Stromal cell of bone marrow (primary cell): Measurements from ENCODE around the gene CTAGE8.
"Not testable (repeated sequence)": the region's sequence is repeated elsewhere in the genome, so short reads cannot be mapped to it uniquely, and the experiment has no call there.

ENCODE experiments used
- DNase-seq: peaks from one replicate; pipeline ENCODE4 v3.0.0-alpha.2; 2012; ENCODE audit warnings: low read depth

CTAGE8 gene

DNA sequence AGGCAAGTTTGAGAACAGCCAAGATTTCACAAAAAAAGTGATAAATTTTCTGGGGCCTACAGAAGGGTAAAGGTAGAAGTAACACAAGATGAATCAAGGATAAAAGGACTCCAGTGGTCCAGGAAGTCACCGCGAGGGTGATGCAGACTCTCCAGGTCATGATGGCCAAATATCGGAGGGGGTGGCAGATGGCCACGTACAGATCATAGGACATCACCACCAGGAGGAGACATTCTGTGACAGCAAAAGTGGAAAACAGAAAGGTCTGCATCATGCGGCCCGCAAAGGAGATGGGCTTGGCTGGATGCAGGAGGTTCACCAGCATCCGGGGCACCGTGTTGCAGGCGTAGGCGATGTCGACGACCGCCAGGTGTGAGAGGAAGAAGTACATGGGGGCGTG, 10.0 kb downstream of the CTAGE8 start:
- not testable (repeated sequence) for DNase-seq

DNA sequence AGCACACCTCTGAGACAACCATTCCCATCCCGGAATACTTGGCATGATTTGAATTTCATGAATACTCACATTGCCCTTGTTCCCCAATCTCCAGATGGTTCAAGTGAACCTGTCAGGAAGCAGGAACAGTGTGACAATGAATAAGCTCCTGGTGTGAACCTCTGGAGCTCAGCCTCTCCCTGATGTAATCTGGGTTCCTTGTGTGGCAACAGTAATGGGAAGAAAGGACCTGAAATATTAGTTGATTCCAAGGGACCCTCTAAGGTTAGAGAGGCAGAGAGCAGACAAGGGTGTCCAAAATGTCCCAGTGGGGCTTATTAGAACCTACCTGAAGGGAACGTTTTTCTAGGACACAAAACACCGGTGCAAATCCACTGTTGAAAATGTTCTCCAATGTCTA, 13.0 kb downstream of the CTAGE8 start:
- peak; percentile 18 for DNase-seq

DNA sequence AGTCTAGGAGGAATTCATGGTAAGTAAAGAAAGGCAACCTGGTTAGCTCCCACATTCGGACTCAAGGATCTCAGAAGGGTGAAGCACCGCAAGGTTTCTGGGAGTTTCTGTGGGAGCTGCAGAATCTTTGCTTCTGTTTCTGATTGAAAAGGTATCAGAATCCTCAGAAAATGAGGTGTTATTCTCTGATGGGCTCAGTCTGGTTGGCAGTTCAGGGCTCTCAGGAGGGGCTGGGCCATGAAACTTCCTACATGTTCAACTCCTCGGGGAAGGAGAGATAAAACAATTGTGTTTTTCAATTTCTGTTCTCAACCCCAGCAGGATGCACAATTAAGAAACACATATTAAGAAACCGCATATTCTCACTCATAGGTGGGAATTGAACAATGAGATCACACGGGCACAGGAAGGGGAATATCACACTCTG, 13.6 kb downstream of the CTAGE8 start:
- no peak for DNase-seq

DNA sequence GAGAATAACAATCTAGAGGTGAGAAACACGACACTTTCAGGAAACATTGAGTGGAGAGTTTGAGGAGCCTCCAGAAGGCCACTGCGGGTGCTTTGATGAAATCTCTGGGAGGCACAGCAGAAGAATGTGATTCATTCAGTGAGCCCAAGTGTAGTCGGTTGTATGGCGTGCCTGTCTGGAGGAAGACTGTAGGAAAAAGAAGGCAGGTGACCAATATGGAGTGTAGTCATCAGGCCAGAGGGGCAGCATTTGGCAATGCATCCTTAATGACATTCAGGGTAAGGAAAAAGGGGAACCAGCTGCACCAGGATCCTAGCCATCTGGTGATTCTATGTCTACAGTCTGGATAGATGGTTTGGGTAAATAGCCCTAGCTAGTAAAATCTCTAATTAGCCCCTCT, 16.8 kb downstream of the CTAGE8 start:
- DNase-seq = not testable (repeated sequence)

DNA sequence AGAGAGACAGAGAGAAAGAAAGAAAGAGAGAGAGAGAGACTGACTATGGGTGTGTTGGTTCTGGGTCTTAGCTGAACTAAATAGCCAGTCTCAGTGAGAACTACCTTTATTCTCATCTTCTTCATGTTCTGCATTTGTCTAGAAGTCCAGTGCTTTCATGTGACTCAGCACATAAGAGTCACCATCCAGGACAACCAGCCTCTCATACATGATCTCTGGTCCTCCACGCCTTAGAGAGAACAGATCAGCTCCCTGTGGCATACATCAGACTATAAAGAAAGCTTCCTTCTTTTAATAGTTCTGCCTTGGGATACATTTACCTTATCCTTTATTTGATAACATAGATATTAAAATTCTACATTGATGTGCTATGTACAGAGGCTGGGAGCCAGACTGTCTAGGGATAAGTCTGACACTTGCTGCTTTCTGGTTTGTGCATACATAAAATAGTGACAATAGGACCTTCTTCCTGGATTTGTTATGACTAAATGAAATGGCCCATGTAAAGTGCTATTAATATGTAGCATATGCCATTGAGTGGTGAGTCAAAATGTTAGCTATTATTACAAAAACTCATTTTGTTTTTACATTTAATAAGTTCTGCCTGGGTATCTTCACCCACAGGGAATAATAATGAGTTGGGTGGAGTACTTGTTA, 21.3 kb downstream of the CTAGE8 start:
- not testable (repeated sequence) for DNase-seq

DNA sequence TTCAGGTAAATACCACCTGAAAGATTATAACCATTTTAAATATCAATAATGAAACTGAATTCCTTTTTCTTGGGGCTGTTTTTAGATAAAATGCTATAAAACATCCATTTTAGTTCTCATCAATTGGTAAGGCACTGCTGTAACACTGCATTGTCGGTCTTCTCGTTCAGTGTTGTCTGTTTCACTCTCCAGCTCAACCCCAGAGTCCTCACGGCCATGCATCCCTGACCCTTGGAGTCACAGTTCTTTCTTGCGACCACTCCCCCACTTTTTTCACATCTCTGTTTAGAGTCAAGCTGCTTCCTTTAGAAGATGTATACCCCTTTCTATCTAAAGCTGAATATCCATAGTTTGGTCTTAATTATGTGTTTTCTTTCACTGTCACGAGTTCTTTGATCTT, 22.1 kb downstream of the CTAGE8 start:
- DNase-seq = not testable (repeated sequence)

DNA sequence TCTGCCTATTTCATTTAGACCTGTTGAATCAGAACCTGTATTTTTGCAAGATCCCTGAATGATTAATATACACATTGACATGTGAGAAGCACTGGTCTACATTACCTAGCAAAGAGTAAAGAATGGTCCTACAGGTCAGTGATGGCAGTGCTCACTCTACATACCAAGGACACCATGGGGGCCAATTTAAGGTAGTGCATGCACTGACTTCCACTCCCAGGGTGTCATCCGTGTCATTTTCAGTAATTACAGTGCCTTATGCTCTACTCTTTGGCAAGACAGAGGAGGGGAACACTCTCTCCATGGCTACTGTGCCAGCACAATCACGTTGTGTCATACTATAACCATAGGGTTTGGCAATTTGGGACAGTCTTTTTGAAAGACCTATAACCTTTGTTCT, 23.7 kb downstream of the CTAGE8 start:
- DNase-seq = not testable (repeated sequence)

DNA sequence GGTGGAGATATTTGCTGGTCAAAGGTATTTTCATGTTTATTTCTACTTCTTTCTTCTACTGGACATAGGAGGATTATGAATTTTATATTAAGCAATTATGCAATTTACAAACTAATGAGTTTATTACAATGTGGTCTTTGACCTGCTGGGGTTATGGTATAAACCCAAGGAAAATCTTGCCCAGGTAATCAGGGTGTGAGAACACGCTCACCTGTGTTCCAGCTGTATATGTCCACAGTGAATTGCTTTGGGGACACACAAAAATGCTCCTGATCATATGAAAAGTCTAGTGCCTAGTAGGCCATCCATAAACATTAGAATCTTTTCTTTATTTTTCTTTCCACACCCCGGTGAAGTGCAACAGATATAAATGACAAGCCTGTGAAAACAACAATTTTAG, 29.7 kb downstream of the CTAGE8 start, which contains the start of gene OR2A42:
Gene OR2A42, minus strand, starts transcription at position 241 of the 400 bp plus-strand sequence. CDS start 6,762 bp downstream, outside the sequence.
- DNase-seq = not testable (repeated sequence)

DNA sequence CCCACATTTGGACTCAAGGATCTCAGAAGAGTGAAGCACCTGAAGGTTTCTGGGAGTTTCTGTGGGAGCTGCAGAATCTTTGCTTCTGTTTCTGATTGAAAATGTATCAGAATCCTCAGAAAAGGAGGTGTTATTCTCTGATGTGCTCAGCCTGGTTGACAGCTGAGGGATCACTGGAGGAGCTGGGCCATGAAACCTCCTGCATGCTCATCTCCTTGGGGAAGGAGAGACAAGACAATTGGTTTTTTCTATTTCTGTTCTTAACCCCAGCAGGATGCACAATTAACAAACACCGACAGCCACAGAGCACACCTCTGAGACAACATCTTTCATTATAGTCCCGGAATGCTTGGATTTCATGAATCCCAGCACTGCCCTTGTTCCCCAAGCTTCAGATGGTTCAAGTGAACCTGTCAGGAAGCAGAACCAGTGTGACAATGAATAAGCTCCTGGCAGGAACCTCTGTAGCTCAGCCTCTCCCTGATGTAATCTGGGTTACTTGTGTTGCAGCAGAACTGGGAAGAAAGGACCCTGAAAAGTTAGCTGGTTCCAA, 30.5 kb downstream of the CTAGE8 start:
- not testable (repeated sequence) for DNase-seq

DNA sequence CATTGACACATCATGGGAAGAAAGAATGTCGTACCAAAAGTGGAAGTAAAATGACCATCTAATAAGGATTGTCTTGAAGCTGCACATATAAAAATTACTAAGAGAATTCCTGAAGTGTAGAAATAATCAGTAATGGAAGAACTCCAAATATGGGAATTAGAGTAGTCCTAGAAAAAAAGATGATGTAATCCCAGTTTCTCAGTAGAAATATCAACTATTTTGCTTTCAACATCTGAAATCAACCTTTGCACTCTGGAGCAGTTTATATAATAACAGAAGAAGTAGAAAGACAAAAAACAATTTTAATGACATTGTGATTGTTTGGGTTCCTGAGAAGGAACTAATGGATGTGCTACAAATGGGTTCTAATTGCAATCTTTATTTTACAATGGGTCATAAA, 36.0 kb downstream of the CTAGE8 start:
- DNase-seq = not testable (repeated sequence)

DNA sequence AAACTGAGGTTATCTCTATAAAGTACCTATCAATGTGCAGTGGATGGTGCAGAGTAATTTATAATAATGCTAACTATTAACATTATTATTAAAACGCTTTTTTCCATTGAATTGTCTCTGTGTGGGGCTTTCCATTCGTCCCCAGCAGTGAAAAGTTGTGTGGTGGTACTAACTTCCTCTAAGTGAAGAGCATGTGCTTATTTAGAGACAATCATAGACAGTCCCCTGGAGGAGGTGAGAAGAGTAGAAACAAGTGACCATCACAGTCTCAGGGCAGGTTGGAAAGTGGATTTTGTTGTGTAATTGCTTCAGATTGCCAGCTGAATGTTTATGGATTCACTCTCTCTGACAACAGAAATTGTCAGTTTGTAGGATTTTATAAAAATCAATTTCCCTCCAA, 38.1 kb downstream of the CTAGE8 start:
- DNase-seq = not testable (repeated sequence)

DNA sequence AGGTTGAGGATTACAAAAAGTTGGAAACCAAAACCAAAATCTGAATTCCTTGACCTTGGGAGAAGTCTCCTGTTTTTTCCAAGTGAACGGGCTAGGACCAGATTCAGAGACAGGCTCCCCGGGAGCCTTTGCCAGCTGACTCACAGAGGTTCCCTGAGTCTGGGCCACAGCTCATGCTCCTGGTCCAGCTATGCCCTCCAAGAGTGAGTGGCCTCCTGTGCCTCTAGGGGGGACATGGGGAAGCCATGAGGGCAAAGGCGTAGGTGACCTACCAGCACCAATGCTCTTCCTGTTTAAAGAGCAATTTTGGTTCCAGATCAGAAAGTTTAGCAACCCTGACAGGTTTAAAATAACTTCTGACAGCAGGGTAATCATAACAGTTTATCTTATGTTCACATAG, 40.3 kb downstream of the CTAGE8 start:
- DNase-seq = not testable (repeated sequence)

DNA sequence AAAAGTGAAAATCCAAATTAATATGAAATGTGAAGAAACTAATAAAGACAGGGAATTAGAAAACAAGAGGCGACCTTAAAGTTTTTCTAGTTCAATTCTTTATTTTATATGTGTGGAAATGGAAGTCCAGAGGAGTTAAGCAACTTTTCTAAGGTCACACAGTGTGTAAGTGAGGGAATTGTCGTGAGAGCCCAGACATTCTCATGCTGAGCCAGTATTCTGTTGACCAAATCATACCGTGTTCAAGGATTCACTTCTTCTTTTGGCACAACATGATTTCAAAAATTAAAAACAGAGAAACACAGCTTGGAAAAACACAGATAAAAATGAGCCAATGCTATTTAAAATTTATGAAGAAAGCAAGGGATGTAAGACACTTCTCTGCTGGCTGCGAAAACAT, 42.2 kb downstream of the CTAGE8 start:
- DNase-seq = not testable (repeated sequence)

DNA sequence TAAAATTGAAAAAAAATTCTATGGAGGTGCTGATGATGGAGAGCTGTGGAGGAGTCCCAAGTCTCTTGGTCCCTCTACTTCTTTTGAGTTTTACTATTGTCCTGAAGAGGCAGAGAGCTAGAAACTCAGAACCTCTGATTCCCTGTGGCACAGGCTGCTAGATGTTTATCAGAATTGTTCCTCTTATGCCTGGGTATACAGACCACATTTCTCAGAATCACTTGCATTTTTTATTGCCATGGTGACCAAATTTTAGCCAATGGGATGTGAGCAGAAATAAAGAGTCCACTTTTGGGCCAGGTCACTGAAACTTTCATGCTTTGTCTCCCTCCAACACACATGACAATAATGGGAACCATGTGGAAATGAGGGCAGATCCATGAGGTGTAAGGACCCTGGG, 45.4 kb downstream of the CTAGE8 start:
- DNase-seq = not testable (repeated sequence)

DNA sequence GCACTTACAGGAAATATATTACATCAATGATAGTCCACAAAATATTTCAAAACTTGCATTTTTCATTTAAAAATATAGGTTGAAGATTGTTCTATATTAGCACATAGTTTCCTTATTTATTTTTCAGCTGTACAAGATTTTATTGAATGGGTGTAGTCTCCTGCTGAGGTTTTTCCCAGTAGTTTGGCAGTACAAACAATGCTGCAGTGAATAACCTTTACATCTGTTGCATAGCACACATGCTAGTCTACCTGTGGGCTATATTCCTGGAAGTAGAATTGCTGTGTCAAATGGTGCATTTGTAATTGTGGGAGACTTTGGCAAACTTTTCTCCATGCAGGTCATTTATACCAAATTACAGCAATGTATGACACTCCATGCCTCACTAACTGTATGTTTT, 48.6 kb downstream of the CTAGE8 start:
- not testable (repeated sequence) for DNase-seq

DNA sequence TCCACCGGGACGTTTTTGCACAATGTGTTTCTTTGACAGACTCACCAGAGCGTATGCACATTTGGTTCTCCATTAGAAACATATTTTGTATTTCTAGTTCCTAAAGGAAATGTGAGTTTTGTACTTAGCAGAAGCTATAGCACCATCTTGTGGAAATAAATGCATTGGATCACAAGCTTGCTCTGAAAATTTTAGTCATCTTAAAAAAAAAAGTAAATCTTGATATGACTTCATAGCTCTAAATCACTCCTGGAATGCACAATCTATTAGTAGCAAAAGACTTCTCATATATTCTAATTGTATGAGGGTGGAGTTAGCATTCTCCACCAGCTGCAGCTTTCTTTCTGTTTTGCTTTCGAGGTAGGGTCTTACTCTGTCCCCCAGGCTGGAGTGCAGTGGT, 49.9 kb downstream of the CTAGE8 start:
- not testable (repeated sequence) for DNase-seq

DNA sequence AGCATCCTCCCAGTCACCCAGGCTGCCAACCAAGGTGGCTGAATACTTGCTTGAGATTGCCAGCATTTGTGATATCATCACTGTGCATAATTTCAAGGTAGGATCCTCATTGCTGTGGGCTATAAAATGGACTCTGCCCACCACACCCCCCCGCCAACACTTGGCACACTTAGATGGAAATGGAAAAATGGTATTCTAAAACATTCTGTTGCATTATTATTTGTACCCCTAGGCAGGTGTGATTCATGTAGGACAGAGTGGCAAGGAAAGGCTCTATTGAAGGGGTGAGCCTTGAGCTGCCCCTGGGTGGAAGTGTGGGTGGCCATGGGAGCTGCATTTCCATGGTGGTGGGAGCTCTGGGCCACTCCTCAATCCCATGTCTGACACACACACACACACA, 50.5 kb downstream of the CTAGE8 start:
- not testable (repeated sequence) for DNase-seq

DNA sequence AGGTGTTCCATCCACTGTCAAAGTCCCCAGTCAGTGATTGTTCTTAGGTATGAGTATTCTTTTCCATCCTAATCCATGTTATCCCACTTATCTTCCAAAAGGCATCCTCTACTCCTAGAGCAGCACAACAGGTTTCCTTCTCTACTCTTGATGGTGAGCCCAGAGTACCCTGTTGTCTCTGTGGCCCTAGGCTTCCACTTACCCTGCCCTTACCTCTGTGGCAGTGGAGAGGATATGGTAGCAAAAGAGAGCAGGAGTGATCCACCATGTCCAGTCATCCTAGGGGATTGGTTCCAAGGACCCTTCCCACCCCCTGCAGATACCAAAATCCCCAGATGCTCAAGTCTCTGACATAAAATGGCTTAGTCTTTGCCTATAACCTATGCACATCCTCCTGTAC, 51.9 kb downstream of the CTAGE8 start:
- DNase-seq = not testable (repeated sequence)
